22Rv1 (cell line): ENCODE data around the gene KRT9.
"Not testable (repeated sequence)": the region's sequence is repeated elsewhere in the genome, so short reads cannot be mapped to it uniquely, and the experiment has no call there.

Experiments used
- ZFX ChIP-seq: fragments of 450-650 bp; IDR thresholded peaks from 2 replicates; pipeline ENCODE4 v1.6.1; 2017; ENCODE audit warnings: antibody characterized with exemption, borderline replicate concordance
- TF ChIP-seq, protein P1 (sequence below): fragments of 450-650 bp; IDR thresholded peaks from 2 replicates; pipeline ENCODE4 v1.5.1; 2017; ENCODE audit warnings: mild to moderate bottlenecking

DNA sequence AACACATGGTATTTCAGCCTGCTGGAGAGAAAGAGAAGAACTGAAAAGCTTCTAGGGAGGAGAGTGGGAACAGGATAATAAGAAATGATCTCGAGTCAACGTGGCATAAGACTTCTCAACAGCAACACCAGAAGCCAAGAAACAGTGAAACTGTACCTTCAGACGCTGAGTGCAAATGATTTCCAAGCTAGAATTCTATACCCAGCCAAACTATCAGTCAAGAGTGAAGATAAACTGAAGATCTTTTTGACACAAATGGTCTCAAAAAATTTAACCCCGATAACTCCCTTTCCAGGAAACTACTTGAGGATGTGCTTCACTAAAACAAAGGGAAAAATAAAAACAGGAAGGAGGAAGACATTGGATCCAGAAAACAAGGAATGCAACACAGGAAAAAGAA lies 35.1 kb upstream of the KRT9 start:
- TF ChIP-seq, protein P1, sequence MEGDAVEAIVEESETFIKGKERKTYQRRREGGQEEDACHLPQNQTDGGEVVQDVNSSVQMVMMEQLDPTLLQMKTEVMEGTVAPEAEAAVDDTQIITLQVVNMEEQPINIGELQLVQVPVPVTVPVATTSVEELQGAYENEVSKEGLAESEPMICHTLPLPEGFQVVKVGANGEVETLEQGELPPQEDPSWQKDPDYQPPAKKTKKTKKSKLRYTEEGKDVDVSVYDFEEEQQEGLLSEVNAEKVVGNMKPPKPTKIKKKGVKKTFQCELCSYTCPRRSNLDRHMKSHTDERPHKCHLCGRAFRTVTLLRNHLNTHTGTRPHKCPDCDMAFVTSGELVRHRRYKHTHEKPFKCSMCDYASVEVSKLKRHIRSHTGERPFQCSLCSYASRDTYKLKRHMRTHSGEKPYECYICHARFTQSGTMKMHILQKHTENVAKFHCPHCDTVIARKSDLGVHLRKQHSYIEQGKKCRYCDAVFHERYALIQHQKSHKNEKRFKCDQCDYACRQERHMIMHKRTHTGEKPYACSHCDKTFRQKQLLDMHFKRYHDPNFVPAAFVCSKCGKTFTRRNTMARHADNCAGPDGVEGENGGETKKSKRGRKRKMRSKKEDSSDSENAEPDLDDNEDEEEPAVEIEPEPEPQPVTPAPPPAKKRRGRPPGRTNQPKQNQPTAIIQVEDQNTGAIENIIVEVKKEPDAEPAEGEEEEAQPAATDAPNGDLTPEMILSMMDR = not testable (repeated sequence)
- TF ChIP-seq ZFX = not testable (repeated sequence)
